ENCODE measurements around the gene PFDN6. TPM values are rescaled to one million over a fixed set of nuclear protein-coding genes. Genes with fewer than 3 reads are reported as not detected.
A peak's percentile ranks its signal among the peaks of the same experiment; 100 is the strongest.

PFDN6 gene
- total RNA-seq, 3 donors from 2014 or later (not counting 1 experiment from before 2014, with no cell fraction given), result 19.2 to 26.5 (median 22.7) TPM

DNA sequence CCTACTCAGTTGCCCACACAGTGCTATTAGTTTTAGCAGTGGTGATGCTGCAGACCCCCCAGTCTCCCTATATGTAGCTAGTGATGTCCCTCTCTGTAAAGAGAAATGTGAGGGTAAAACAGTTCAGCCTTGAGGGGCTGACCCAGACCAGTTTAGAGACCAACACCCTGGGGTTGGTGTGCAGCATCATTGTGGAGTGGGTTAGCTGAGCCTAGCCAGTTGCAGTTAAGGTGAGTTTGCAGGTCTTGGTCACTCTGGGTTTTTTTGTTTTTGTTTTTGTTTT is 12.9 kb upstream of the PFDN6 start:
- no peaks in the 10 kb centered on the region for H3K9me3 ChIP-seq (ENCODE audit: control insufficient read depth, insufficient read depth, low read length)
- Mint-ChIP-seq H3K9me3 (no peaks in the 10 kb centered on the region), H3K4me1 (peaks cover 53 to 75% of the 10 kb centered on the region in 2 donors), H3K36me3 (peaks cover 7% of the 10 kb centered on the region), H3K4me3 (peak overlapping the region; percentile 94), H3K27ac (peak overlapping the region; percentile 90 to 91), H3K27me3 (ENCODE audit: low read depth in 2 of 2) (no peaks in the 10 kb centered on the region)
- peaks cover 43% of the 10 kb centered on the region for H3K36me3 ChIP-seq (ENCODE audit: control insufficient read depth, insufficient read depth, low read length)
- no peaks in the 10 kb centered on the region for H3K27me3 ChIP-seq (ENCODE audit: control insufficient read depth, insufficient read depth, low read length)
- H3K4me3 ChIP-seq (ENCODE audit: low read length), result peak overlapping the region; percentile 82
- peak overlapping the region; percentile 90 for H3K27ac ChIP-seq (ENCODE audit: low read length)
- intact Hi-C loops (cut with micrococcal nuclease), result loop anchor here (2.0 kb wide), 1 partner anchor 68 kb away; no protein-coding TSS in a partner anchor
- no peak for ATAC-seq
- peaks cover 65% of the 10 kb centered on the region for H3K4me1 ChIP-seq (ENCODE audit: control insufficient read depth, insufficient read depth, low read length)
- DNase-seq, result no peak
- TF ChIP-seq, protein P1, sequence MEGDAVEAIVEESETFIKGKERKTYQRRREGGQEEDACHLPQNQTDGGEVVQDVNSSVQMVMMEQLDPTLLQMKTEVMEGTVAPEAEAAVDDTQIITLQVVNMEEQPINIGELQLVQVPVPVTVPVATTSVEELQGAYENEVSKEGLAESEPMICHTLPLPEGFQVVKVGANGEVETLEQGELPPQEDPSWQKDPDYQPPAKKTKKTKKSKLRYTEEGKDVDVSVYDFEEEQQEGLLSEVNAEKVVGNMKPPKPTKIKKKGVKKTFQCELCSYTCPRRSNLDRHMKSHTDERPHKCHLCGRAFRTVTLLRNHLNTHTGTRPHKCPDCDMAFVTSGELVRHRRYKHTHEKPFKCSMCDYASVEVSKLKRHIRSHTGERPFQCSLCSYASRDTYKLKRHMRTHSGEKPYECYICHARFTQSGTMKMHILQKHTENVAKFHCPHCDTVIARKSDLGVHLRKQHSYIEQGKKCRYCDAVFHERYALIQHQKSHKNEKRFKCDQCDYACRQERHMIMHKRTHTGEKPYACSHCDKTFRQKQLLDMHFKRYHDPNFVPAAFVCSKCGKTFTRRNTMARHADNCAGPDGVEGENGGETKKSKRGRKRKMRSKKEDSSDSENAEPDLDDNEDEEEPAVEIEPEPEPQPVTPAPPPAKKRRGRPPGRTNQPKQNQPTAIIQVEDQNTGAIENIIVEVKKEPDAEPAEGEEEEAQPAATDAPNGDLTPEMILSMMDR (IDR thresholded peaks at IDR 0.05), result no peak

DNA sequence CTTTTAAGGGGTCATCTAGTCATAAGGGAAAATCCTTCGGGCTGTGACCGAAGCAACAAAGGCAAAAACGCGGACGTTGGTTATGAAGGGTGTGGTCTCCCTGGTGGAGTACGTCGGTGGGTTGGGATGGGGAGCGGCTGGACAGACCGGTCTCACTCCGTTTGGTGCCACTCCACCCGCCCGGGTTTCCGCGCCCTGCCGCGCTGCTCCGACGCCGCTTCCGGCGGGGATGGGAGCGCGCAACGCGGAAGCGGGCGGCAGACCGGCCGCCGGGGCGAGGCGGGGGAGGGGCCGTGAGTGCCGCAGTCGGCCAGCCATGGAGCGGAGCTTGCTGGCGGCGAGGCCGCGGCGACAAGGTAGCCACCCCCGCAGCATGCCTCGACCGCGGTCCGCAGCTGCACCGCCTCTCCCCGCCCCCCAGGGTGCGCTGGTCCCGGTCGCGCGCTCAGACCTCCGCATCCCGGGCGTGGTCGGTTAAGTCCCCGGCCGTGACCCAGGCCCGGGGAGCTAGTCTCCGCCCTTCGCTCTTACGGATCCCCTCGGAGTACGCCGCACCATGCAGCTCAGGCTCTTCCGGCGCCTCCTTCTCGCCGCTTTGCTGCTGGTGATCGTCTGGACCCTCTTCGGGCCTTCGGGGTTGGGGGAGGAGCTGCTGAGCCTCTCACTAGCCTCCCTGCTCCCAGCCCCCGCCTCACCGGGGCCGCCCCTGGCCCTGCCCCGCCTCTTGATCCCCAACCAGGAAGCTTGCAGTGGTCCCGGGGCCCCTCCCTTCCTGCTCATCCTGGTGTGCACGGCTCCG is 12.3 kb upstream of the PFDN6 start, which contains the start of gene B3GALT4:
Gene B3GALT4 (plus strand): TSS at position 260 of the 799 bp plus-strand sequence. CDS start 297 bp downstream, at position 557.
- peaks cover 43% of the 10 kb centered on the region for H3K36me3 ChIP-seq (ENCODE audit: control insufficient read depth, insufficient read depth, low read length)
- peak within 1 kb of the TSS; percentile 90 for H3K27ac ChIP-seq (ENCODE audit: low read length)
- TF ChIP-seq, protein P1 (IDR thresholded peaks at IDR 0.05), result peak; percentile 61
- Mint-ChIP-seq H3K4me1 (peaks cover 48 to 71% of the 10 kb centered on the region in 2 donors), H3K9me3 (no peaks in the 10 kb centered on the region), H3K4me3 (peak within 1 kb of the TSS; percentile 94), H3K27ac (peak within 1 kb of the TSS; percentile 90 to 91), H3K36me3 (peaks cover 7% of the 10 kb centered on the region), H3K27me3 (ENCODE audit: low read depth in 2 of 2) (no peaks in the 10 kb centered on the region)
- H3K9me3 ChIP-seq (ENCODE audit: control insufficient read depth, insufficient read depth, low read length), result no peaks in the 10 kb centered on the region
- no peaks in the 10 kb centered on the region for H3K27me3 ChIP-seq (ENCODE audit: control insufficient read depth, insufficient read depth, low read length)
- ATAC-seq, result peak; percentile 73 to 83 (median 76)
- WGBS (ENCODE audit: insufficient coverage), result under 1% methylated on average over 80 of the region's 80 CpGs
- intact Hi-C loops (cut with micrococcal nuclease), result loop anchor here (1.0 to 2.0 kb wide), 4 partner anchors 12 to 68 kb away; partner anchors contain the start of genes PFDN6, TAPBP and WDR46
- peaks cover 63% of the 10 kb centered on the region for H3K4me1 ChIP-seq (ENCODE audit: control insufficient read depth, insufficient read depth, low read length)
- peak; percentile 68 to 86 for DNase-seq
- peak within 1 kb of the TSS; percentile 82 for H3K4me3 ChIP-seq (ENCODE audit: low read length)

DNA sequence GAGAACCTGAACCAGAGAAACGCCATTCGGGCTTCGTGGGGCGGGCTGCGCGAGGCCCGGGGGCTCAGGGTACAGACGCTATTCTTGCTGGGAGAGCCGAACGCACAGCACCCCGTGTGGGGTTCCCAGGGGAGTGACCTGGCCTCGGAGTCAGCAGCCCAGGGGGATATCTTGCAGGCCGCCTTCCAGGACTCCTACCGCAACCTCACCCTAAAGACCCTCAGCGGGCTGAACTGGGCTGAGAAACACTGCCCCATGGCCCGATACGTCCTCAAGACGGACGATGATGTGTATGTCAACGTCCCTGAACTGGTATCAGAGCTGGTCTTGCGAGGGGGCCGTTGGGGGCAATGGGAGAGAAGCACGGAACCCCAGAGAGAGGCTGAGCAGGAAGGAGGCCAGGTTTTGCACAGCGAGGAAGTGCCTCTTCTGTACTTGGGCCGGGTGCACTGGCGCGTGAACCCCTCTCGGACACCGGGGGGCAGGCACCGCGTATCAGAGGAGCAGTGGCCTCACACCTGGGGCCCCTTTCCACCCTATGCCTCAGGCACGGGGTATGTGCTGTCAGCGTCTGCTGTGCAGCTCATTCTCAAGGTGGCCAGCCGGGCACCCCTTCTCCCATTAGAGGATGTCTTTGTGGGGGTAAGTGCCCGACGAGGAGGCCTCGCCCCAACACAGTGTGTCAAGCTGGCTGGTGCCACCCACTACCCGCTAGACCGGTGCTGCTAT is 11.6 kb upstream of the PFDN6 start:
- Mint-ChIP-seq H3K36me3 (peaks cover 7% of the 10 kb centered on the region), H3K27me3 (ENCODE audit: low read depth in 2 of 2) (no peaks in the 10 kb centered on the region), H3K4me1 (peaks cover 40 to 63% of the 10 kb centered on the region in 2 donors), H3K4me3 (peak overlapping the region; percentile 93), H3K27ac (peak overlapping the region; percentile 90 to 91), H3K9me3 (no peaks in the 10 kb centered on the region)
- H3K36me3 ChIP-seq (ENCODE audit: control insufficient read depth, insufficient read depth, low read length), result peaks cover 51% of the 10 kb centered on the region
- H3K4me3 ChIP-seq (ENCODE audit: low read length), result peak overlapping the region; percentile 82
- intact Hi-C loops (cut with micrococcal nuclease), result loop anchor here (1.0 to 2.0 kb wide), 4 partner anchors 11 to 67 kb away; partner anchors contain the start of genes PFDN6, TAPBP and WDR46
- H3K4me1 ChIP-seq (ENCODE audit: control insufficient read depth, insufficient read depth, low read length), result peaks cover 56% of the 10 kb centered on the region
- TF ChIP-seq, protein P1 (IDR thresholded peaks at IDR 0.05), result no peak
- no peaks in the 10 kb centered on the region for H3K27me3 ChIP-seq (ENCODE audit: control insufficient read depth, insufficient read depth, low read length)
- DNase-seq, result peak; percentile 37 to 60
- peak; percentile 22 to 31 (median 22) for ATAC-seq
- H3K27ac ChIP-seq (ENCODE audit: low read length), result peak overlapping the region; percentile 90
- WGBS (ENCODE audit: insufficient coverage), result 26% methylated on average over 39 of the region's 39 CpGs
- H3K9me3 ChIP-seq (ENCODE audit: control insufficient read depth, insufficient read depth, low read length), result no peaks in the 10 kb centered on the region
